Glomerular visceral epithelial cell (primary cell): ENCODE results near the gene PPP2R2D.

Experiments
- DNase-seq: peaks from one replicate; pipeline ENCODE4 v3.0.0-alpha.2; 2016; ENCODE audit errors: extremely low spot score

PPP2R2D gene

DNA sequence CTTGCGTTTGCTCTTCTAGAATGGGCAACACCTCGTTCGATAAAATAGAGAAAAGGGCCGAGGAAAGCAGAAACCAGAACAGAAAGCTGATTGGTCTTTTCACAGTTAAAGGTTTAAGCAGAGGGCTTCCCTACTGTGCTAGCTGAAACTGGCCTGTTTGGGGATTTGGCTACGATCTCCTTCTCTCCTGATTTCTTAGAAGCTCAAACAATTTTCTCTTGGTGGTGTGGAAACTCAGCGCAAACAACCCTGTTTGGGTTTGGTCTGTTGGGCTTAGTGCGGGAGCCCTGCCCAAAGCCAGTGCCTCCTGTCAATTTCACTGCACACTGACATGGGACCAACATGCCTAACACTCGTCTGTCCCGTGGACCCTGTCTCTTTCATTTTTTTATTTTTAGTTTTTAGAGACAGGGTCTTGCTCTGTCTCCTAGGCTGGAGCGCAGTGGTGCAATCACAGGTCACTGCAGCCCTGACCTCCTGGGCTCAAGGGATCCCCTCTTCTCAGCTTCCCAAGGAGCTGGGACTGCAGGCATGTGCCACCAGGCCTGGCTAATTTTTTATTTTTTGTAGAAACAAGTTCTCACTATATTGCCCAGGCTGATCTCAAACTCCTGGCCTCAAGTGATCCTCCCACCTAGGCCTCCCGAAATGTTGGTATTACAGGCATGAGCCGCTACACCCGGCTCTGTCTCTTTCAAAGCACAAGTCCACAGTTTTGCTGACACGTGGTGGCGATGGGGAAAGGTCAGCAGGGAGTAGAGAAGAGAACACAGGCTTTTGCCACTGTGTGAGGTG is 97.4 kb downstream of the PPP2R2D start:
- no peak for DNase-seq

GRCh38 chr10:131998845-131999681 is 98.3 kb downstream of the PPP2R2D start:
- no peak for DNase-seq

DNA sequence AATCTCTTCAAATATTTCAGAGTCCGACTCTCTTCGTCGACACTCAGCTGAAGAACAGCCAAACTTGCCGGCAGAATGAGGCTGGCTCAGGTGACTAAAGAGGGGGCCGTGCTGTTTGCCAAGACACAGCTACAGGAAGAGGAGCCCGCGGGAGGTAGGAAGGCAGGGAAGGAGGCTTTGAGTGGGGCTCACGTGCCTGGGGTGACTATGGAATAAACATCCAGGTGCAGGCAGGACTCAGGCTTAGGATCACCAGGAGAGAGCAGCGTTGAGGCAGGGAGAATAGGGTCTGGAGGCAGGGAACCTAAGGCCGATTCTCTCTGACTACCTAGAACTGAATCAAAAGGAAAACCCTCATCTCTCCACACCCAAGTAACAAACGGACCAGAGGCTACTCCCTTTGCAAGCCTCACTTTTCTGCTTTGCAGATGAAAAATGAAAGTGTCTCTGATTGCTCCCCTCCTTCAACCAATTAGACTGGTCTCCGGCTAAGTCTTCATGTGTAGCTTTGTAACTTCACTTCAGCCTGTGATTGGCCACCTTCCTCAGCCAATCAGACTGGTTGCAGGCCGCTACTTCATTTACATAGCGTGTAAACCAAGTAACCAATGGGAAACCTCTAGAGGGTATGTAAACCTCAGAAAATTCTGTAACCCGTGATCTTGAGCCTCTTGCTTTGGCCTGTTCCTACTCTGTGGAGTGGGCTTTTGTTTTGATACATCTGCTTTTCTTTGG is 100.6 kb downstream of the PPP2R2D start:
- DNase-seq: no peak

DNA sequence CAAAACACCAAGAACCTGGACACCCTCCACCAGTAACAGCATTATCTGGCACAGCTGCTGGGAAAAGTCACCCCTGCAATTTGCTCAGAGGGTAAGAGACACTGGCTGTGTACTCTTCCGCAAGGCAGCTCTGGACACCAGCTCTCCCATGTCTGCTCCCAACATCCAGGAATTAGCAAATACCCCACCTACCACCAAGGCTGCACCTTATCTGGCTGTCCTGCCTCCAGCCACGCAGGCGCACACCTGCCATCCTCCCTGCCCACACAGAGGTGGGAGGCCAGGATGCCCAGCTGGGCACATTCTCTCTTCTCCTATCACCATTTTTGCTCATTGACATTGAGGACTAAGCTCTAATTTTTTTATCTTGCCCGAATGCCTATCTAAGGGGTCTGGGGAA is 101.2 kb downstream of the PPP2R2D start:
- DNase-seq: no peak

GRCh38 chr10:132003282-132003924 is 102.6 kb downstream of the PPP2R2D start:
- DNase-seq: no peak

DNA sequence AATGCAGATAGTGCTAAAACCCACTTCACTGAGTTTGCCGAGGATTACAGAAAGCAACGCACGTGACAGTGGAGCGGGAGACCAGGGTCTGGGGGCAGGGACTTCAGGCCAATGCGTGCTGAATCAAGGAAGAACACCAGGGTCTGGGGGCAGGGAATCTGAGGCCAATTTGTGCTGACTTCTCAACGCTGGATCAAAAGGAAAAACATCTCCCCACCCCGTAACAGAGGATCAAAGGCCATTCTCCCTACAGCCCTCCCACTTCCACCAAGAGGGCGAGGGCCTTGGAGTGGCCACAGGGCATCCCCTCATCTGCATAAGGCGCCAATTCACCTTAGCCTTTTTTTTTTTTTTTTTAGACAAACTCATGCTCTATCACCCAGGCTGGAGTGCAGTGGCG is 103.2 kb downstream of the PPP2R2D start:
- DNase-seq: no peak

DNA sequence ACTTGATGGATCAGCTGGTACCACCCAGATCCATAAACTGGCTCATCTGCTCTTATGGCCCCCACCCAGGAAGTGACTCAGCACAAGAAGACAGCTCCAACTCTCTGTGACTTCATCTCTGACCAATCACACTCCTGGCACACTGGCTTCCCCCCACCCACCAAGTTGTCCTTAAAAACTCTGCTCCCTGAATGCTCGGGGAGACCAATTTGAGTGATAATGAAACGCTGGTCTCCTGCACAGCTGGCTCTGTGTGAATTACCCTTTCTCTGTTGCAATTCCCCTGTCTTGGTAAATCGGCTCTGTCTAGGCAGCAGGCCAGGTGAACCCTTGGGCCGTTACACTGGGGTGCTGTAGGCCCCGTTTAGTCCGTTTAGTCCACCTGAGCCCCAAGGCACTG is 104.3 kb downstream of the PPP2R2D start:
- no peak for DNase-seq

GRCh38 chr10:132006966-132007365 is 106.2 kb downstream of the PPP2R2D start:
- no peak for DNase-seq

- DNase-seq: no peak
Observed at GRCh38 chr10:132007681-132008080, 106.9 kb downstream of the PPP2R2D start.
